H9 (cell line): ENCODE measurements around the gene PIGM. TPM values are rescaled to one million over a fixed set of nuclear protein-coding genes. Genes with fewer than 3 reads are reported as not detected.

ENCODE experiments used
- DNase-seq: peaks from one replicate; pipeline ENCODE4 v3.0.0-alpha.2; 2017
- H2AFZ ChIP-seq: one replicate; pipeline ENCODE4 v1.6.1; 2013; ENCODE audit warnings: mild to moderate bottlenecking, low read length, control low read depth, moderate library complexity
- H2AK5ac ChIP-seq: 2 replicates; pipeline ENCODE4 v1.6.1; 2013; ENCODE audit warnings: low read length, control low read depth, mixed read lengths; ENCODE audit not compliant: insufficient read length
- H2BK120ac ChIP-seq: one replicate; pipeline ENCODE4 v1.6.1; 2013; ENCODE audit warnings: low read depth, mild to moderate bottlenecking, low read length, control low read depth, inconsistent platforms; ENCODE audit not compliant: poor library complexity, severe bottlenecking
- H2BK12ac ChIP-seq: 2 replicates; pipeline ENCODE4 v1.6.1; 2013; ENCODE audit warnings: low read length, control low read depth, mixed read lengths, low read depth; ENCODE audit not compliant: insufficient read length
- H2BK15ac ChIP-seq: 2 replicates; pipeline ENCODE4 v1.6.1; 2013; ENCODE audit warnings: low read depth, low read length, control low read depth
- H2BK20ac ChIP-seq: one replicate; pipeline ENCODE4 v1.6.1; 2013; ENCODE audit warnings: low read depth, mild to moderate bottlenecking, low read length, control low read depth, inconsistent platforms; ENCODE audit not compliant: poor library complexity, severe bottlenecking
- H2BK5ac ChIP-seq: 2 replicates; pipeline ENCODE4 v1.6.1; 2013; ENCODE audit warnings: low read length, control low read depth, mixed read lengths; ENCODE audit not compliant: insufficient read length
- H3K14ac ChIP-seq: 2 replicates; pipeline ENCODE4 v1.6.1; 2013; ENCODE audit warnings: low read length, control low read depth; ENCODE audit not compliant: insufficient read depth
- H3K18ac ChIP-seq: 2 replicates; pipeline ENCODE4 v1.6.1; 2013; ENCODE audit warnings: low read depth, mild to moderate bottlenecking, mixed read lengths, low read length, control low read depth; ENCODE audit not compliant: insufficient read length
- H3K23ac ChIP-seq: 2 replicates; pipeline ENCODE4 v1.6.1; 2013; ENCODE audit warnings: low read length, control low read depth, mixed read lengths, low read depth; ENCODE audit not compliant: insufficient read length
- H3K23me2 ChIP-seq: 2 replicates; pipeline ENCODE4 v1.6.1; 2013; ENCODE audit warnings: low read depth, mild to moderate bottlenecking, mixed read lengths, low read length, control low read depth; ENCODE audit not compliant: insufficient read length, poor library complexity, severe bottlenecking
- H3K27ac ChIP-seq: 2 replicates; pipeline ENCODE4 v1.5.1; 2013; ENCODE audit warnings: low read length, control low read depth, mixed read lengths, low read depth; ENCODE audit not compliant: insufficient read length
- H3K27me3 ChIP-seq: 2 replicates; pipeline ENCODE4 v1.6.1; 2013; ENCODE audit warnings: low read length, control low read depth, inconsistent platforms; ENCODE audit not compliant: insufficient read depth
- H3K4ac ChIP-seq: 2 replicates; pipeline ENCODE4 v1.6.1; 2013; ENCODE audit warnings: low read depth, mild to moderate bottlenecking, control low read depth, inconsistent platforms, low read length, moderate library complexity
- H3K4me1 ChIP-seq: 2 replicates; pipeline ENCODE4 v1.6.1; 2013; ENCODE audit warnings: low read length, control low read depth, inconsistent platforms; ENCODE audit not compliant: insufficient read depth
- H3K4me2 ChIP-seq: 2 replicates; pipeline ENCODE4 v1.6.1; 2013; ENCODE audit warnings: low read length, control low read depth, mixed read lengths; ENCODE audit not compliant: insufficient read length, insufficient read depth
- H3K56ac ChIP-seq: 2 replicates; pipeline ENCODE4 v1.6.1; 2013; ENCODE audit warnings: low read depth, mild to moderate bottlenecking, mixed read lengths, low read length, control low read depth; ENCODE audit not compliant: insufficient read length
- H3K79me1 ChIP-seq: 2 replicates; pipeline ENCODE4 v1.6.1; 2013; ENCODE audit warnings: low read depth, mild to moderate bottlenecking, moderate library complexity, low read length, control low read depth, inconsistent platforms; ENCODE audit not compliant: insufficient read depth, poor library complexity, severe bottlenecking
- H3K79me2 ChIP-seq: 2 replicates; pipeline ENCODE4 v1.6.1; 2013; ENCODE audit warnings: low read length, control low read depth, inconsistent platforms; ENCODE audit not compliant: insufficient read depth
- H3K9ac ChIP-seq: 2 replicates; pipeline ENCODE4 v1.6.1; 2013; ENCODE audit warnings: low read length, control low read depth, mixed read lengths; ENCODE audit not compliant: insufficient read length; ENCODE audit errors: extremely low read depth
- H3K9me3 ChIP-seq: one replicate; pipeline ENCODE4 v1.6.1; 2013; ENCODE audit warnings: low read depth, low read length, inconsistent platforms; ENCODE audit not compliant: control insufficient read depth
- H3T11ph ChIP-seq: one replicate; pipeline ENCODE4 v1.6.1; 2013; ENCODE audit warnings: mild to moderate bottlenecking, low read length, control low read depth, inconsistent platforms
- H4K20me1 ChIP-seq: one replicate; pipeline ENCODE4 v1.6.1; 2013; ENCODE audit not compliant: control insufficient read depth, insufficient read length, insufficient read depth
- H4K5ac ChIP-seq: 2 replicates; pipeline ENCODE4 v1.6.1; 2013; ENCODE audit warnings: low read depth, mild to moderate bottlenecking, mixed read lengths, low read length, control low read depth; ENCODE audit not compliant: insufficient read length
- H4K8ac ChIP-seq: replicated peaks from 2 replicates; pipeline ENCODE4 v1.6.1; 2013; ENCODE audit warnings: low read length, control low read depth, mixed read lengths, low read depth; ENCODE audit not compliant: insufficient read length
- H4K91ac ChIP-seq: 2 replicates; pipeline ENCODE4 v1.6.1; 2013; ENCODE audit warnings: low read depth, mild to moderate bottlenecking, moderate library complexity, mixed read lengths, low read length, control low read depth; ENCODE audit not compliant: insufficient read length
- H3K27ac Mint-ChIP-seq, 3 experiments: 2 replicates in 2 of 3; 3 replicates in 1 of 3; pipeline ENCODE4 v1.8.0; 2020 to 2021; ENCODE audit warnings: mixed read lengths in 3 of 3, mild to moderate bottlenecking in 1 of 3, moderate library complexity in 1 of 3
- H3K27me3 Mint-ChIP-seq: 2 replicates; pipeline ENCODE4 v1.8.0; 2021; ENCODE audit warnings: low read depth, mild to moderate bottlenecking, moderate library complexity, mixed read lengths
- H3K36me3 Mint-ChIP-seq, 3 experiments: 2 replicates in 2 of 3; 3 replicates in 1 of 3; pipeline ENCODE4 v1.8.0; 2020 to 2021; ENCODE audit warnings: low read depth in 3 of 3, mixed read lengths in 3 of 3; ENCODE audit not compliant: insufficient read depth in 1 of 3
- H3K4me1 Mint-ChIP-seq, 2 experiments: 2 replicates each; pipeline ENCODE4 v1.8.0; 2020; ENCODE audit warnings: mixed read lengths in 2 of 2
- H3K4me3 Mint-ChIP-seq, 2 experiments: 2 replicates in 1 of 2; 3 replicates in 1 of 2; pipeline ENCODE4 v1.8.0; 2020 to 2021; ENCODE audit warnings: mild to moderate bottlenecking in 2 of 2, mixed read lengths in 2 of 2, moderate library complexity in 1 of 2
- H3K9me3 Mint-ChIP-seq, 2 experiments: 2 replicates in 1 of 2; 3 replicates in 1 of 2; pipeline ENCODE4 v1.8.0; 2020; ENCODE audit warnings: mild to moderate bottlenecking in 2 of 2, mixed read lengths in 2 of 2, moderate library complexity in 1 of 2
- WGBS: extraction: QIAGEN DNeasy Blood & Tissue Kit; methylation state at CpG from one replicate; pipeline ENCODE4 v1.1.7; 2013; ENCODE audit warnings: missing lambda C conversion rate, low lambda C conversion rate, mixed read lengths; ENCODE audit not compliant: insufficient read length; ENCODE audit errors: extremely low coverage; 5-methylcytosine and 5-hydroxymethylcytosine counted together
- total RNA-seq: library from RNA; stranded (reverse); gene quantifications from 2 replicates; pipeline ENCODE4 v1.2.1, GENCODE V29; 2021
- TF ChIP-seq, protein P1 (sequence below): fragments of 200-600 bp; sonication (generic); conservative IDR thresholded peaks from 3 replicates; pipeline ENCODE4 v1.8.0; 2021; ENCODE audit warnings: antibody characterized with exemption, mild to moderate bottlenecking

The PIGM gene
- total RNA-seq, 1 experiment from 2014 or later, result 5.9 TPM

DNA sequence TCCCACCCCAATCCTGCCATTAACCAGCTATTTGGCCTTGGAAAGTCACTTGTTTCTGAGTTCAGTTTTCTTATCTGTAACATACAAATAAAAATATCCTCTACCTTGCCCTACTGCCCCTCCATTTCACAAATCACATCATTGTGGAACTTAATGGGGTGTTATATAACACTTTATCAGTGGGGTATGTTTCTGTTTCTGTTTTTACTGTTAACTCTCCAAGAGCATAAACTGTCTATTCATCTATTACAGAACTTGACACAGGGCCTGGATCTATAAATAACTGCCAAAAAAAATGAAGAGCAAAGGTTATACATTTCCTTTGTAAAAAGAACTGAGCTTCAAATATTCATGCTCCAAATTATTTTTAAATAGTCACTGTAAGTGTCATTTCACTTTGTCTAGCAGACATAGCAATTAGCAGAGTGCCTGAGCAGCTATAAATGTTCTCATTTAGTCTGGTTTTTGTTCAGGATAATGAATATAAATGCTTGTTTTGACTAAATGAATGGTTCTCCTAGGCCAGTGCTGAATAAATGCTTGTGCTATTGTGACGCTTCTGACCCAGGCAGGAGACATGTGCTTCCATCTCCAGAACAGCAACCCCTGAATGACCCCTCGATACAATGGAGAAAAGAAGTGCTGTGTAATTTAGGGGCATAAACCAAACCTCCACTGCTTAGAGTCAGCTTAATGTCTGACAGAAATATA lies 7.4 kb downstream of the PIGM start:
- no peak overlapping the region for H3K18ac ChIP-seq

More for the DNA sequence above, 7.4 kb downstream of the PIGM start:
- Histone ChIP-seq H2BK5ac (no peak overlapping the region), H3K14ac (no peak overlapping the region), H2BK20ac (no peak overlapping the region), H2AFZ (no peak overlapping the region), H3K27me3 (no peaks in the 10 kb centered on the region), H2AK5ac (no peak overlapping the region), H4K20me1 (no peaks in the 10 kb centered on the region), H3K56ac (no peak overlapping the region), H3K79me2 (no peaks in the 10 kb centered on the region), H3K4me1 (no peaks in the 10 kb centered on the region), H3K79me1 (no peaks in the 10 kb centered on the region), H2BK120ac (no peak overlapping the region), H4K5ac (no peak overlapping the region), H3K23me2 (no peaks in the 10 kb centered on the region), H3K9me3 (no peaks in the 10 kb centered on the region), H4K91ac (no peak overlapping the region), H3K23ac (no peak overlapping the region), H2BK12ac (no peak overlapping the region), H3K27ac (no peak overlapping the region), H3T11ph (no peak overlapping the region), H4K8ac (no peak overlapping the region), H3K4me2 (no peak overlapping the region), H3K9ac (no peak overlapping the region), H3K4ac (no peak overlapping the region), H2BK15ac (no peak overlapping the region)
- Mint-ChIP-seq H3K27me3 (peaks cover 4% of the 10 kb centered on the region), H3K36me3 (peaks cover 0 to 3% (median 0%) of the 10 kb centered on the region in 3 experiments; a peak in 1 of 7 replicates), H3K27ac (no peak overlapping the region), H3K9me3 (no peaks in the 10 kb centered on the region), H3K4me1 (0 out of 4 replicates have a peak, but pooled peaks cover 2 to 3% of the 10 kb centered on the region in 2 experiments), H3K4me3 (no peak overlapping the region)
- WGBS, result no CpG with 5 or more reads among the region's 2 CpGs
- TF ChIP-seq, protein P1, sequence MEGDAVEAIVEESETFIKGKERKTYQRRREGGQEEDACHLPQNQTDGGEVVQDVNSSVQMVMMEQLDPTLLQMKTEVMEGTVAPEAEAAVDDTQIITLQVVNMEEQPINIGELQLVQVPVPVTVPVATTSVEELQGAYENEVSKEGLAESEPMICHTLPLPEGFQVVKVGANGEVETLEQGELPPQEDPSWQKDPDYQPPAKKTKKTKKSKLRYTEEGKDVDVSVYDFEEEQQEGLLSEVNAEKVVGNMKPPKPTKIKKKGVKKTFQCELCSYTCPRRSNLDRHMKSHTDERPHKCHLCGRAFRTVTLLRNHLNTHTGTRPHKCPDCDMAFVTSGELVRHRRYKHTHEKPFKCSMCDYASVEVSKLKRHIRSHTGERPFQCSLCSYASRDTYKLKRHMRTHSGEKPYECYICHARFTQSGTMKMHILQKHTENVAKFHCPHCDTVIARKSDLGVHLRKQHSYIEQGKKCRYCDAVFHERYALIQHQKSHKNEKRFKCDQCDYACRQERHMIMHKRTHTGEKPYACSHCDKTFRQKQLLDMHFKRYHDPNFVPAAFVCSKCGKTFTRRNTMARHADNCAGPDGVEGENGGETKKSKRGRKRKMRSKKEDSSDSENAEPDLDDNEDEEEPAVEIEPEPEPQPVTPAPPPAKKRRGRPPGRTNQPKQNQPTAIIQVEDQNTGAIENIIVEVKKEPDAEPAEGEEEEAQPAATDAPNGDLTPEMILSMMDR, result no peak
- no peak for DNase-seq
